Adrenal gland (tissue), 5 donors: ENCODE measurements around the gene ARPP21.

Experiments used
- POLR2A ChIP-seq, 2 donors: fragments of 450-650 bp; IDR thresholded peaks; one replicate each; pipeline ENCODE4 v1.6.1; 2017; ENCODE audit warnings: antibody characterized with exemption in 2 of 2, mild to moderate bottlenecking in 2 of 2, moderate library complexity in 1 of 2
- TF ChIP-seq, protein P1 (sequence below), 6 experiments: fragments of 450-650 bp in 4 of 6; fragments of 200-600 bp in 2 of 6; sonication (generic) in 1 of 6; IDR thresholded peaks; 1 replicate in 5 of 6; 2 replicates in 1 of 6; pipeline versions ENCODE4 v1.5.1 to v1.8.0; 2016 to 2021; ENCODE audit warnings: antibody characterized with exemption in 6 of 6, mild to moderate bottlenecking in 2 of 6, moderate library complexity in 1 of 6
- donor health status: DM: no; HTN: no; CAD: no.

- TF ChIP-seq, protein P1, sequence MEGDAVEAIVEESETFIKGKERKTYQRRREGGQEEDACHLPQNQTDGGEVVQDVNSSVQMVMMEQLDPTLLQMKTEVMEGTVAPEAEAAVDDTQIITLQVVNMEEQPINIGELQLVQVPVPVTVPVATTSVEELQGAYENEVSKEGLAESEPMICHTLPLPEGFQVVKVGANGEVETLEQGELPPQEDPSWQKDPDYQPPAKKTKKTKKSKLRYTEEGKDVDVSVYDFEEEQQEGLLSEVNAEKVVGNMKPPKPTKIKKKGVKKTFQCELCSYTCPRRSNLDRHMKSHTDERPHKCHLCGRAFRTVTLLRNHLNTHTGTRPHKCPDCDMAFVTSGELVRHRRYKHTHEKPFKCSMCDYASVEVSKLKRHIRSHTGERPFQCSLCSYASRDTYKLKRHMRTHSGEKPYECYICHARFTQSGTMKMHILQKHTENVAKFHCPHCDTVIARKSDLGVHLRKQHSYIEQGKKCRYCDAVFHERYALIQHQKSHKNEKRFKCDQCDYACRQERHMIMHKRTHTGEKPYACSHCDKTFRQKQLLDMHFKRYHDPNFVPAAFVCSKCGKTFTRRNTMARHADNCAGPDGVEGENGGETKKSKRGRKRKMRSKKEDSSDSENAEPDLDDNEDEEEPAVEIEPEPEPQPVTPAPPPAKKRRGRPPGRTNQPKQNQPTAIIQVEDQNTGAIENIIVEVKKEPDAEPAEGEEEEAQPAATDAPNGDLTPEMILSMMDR (IDR thresholded peaks at IDR 0.05), result no peak
- no peak for TF ChIP-seq POLR2A (IDR thresholded peaks at IDR 0.05)
Measured at GRCh38 chr3:35658686-35659085, 19.4 kb downstream of the ARPP21 start.
